ENCODE data around the gene ZNF30.

- TF ChIP-seq CTCF (IDR thresholded peaks at IDR 0.05) (no peak), EP300 (IDR thresholded peaks at IDR 0.05) (no peak), POLR2A (IDR thresholded peaks at IDR 0.05) (no peak)
Observed at GRCh38 chr19:34959021-34959420, 32.3 kb downstream of the ZNF30 start.

Data from ovary (tissue), 3 donors.